ENCODE data around the gene CYP2A6.

The CYP2A6 gene

GRCh38 chr19:40801426-40802299 lies 48.6 kb downstream of the CYP2A6 start:
- no peak for DNase-seq (ENCODE audit: low spot score)

GRCh38 chr19:40800997-40801377 lies 49.3 kb downstream of the CYP2A6 start:
- DNase-seq (ENCODE audit: low spot score): no peak

GRCh38 chr19:40800339-40800996 lies 49.8 kb downstream of the CYP2A6 start:
- no peak for DNase-seq (ENCODE audit: low spot score)

- DNase-seq (ENCODE audit: low spot score): no peak
Observed at GRCh38 chr19:40799558-40800338, 50.5 kb downstream of the CYP2A6 start.

- peak; percentile 100 for DNase-seq (ENCODE audit: low spot score)
Observed at GRCh38 chr19:40798683-40799557, 51.3 kb downstream of the CYP2A6 start, which contains the start of gene EGLN2. Gene EGLN2, plus strand, starts transcription at chr19:40799191. Its CDS starts 1,382 bp downstream, at chr19:40800573.

- DNase-seq (ENCODE audit: low spot score): peak; percentile 73
Observed at GRCh38 chr19:40797963-40798682, 52.1 kb downstream of the CYP2A6 start.

- no peak for DNase-seq (ENCODE audit: low spot score)
Observed at GRCh38 chr19:40797166-40797962, 52.9 kb downstream of the CYP2A6 start.

All from CD4-positive, alpha-beta T cell treated with Interleukin-2 at 100 ng/mL for 4 hours (primary cell).